Measurements from ENCODE around the gene DPPA5.
"Not testable (repeated sequence)": the region's sequence is repeated elsewhere in the genome, so short reads cannot be mapped to it uniquely, and the experiment has no call there.

The DPPA5 gene

GRCh38 chr6:73389854-73390253, 35.8 kb upstream of the DPPA5 start:
- H3K4me3 ChIP-seq (ENCODE audit: low read length) = no peak overlapping the region
- no peak for DNase-seq (ENCODE audit: low read depth)
- TF ChIP-seq CTCF (conservative IDR thresholded peaks at IDR 0.05; ENCODE audit: low read depth, low read length) = no peak

GRCh38 chr6:73388800-73389512, 34.9 kb upstream of the DPPA5 start:
- peak overlapping the region; percentile 67 for H3K4me3 ChIP-seq (ENCODE audit: low read length)
- peak; percentile 89 for TF ChIP-seq CTCF (conservative IDR thresholded peaks at IDR 0.05; ENCODE audit: low read depth, low read length)
- no peak for DNase-seq (ENCODE audit: low read depth)

GRCh38 chr6:73388433-73388799, 34.3 kb upstream of the DPPA5 start:
- peak overlapping the region; percentile 67 for H3K4me3 ChIP-seq (ENCODE audit: low read length)
- DNase-seq (ENCODE audit: low read depth) = no peak
- no peak for TF ChIP-seq CTCF (conservative IDR thresholded peaks at IDR 0.05; ENCODE audit: low read depth, low read length)

GRCh38 chr6:73382462-73383113, 28.5 kb upstream of the DPPA5 start:
- no peak for DNase-seq (ENCODE audit: low read depth)
- no peak overlapping the region for H3K4me3 ChIP-seq (ENCODE audit: low read length)
- TF ChIP-seq CTCF (conservative IDR thresholded peaks at IDR 0.05; ENCODE audit: low read depth, low read length) = no peak

GRCh38 chr6:73381531-73381930, 27.5 kb upstream of the DPPA5 start:
- not testable (repeated sequence) for DNase-seq (ENCODE audit: low read depth); H3K4me3 ChIP-seq (ENCODE audit: low read length)

GRCh38 chr6:73377225-73377624, 23.1 kb upstream of the DPPA5 start:
- DNase-seq (ENCODE audit: low read depth) = no peak
- TF ChIP-seq CTCF (conservative IDR thresholded peaks at IDR 0.05; ENCODE audit: low read depth, low read length) = no peak
- H3K4me3 ChIP-seq (ENCODE audit: low read length) = no peak overlapping the region

GRCh38 chr6:73375216-73375615, 21.1 kb upstream of the DPPA5 start:
- no peak for TF ChIP-seq CTCF (conservative IDR thresholded peaks at IDR 0.05; ENCODE audit: low read depth, low read length)
- DNase-seq (ENCODE audit: low read depth) = no peak
- no peak overlapping the region for H3K4me3 ChIP-seq (ENCODE audit: low read length)
